Measurements from ENCODE around the gene PDXDC1.
"Not testable (repeated sequence)": the region's sequence is repeated elsewhere in the genome, so short reads cannot be mapped to it uniquely, and the experiment has no call there.

DNA sequence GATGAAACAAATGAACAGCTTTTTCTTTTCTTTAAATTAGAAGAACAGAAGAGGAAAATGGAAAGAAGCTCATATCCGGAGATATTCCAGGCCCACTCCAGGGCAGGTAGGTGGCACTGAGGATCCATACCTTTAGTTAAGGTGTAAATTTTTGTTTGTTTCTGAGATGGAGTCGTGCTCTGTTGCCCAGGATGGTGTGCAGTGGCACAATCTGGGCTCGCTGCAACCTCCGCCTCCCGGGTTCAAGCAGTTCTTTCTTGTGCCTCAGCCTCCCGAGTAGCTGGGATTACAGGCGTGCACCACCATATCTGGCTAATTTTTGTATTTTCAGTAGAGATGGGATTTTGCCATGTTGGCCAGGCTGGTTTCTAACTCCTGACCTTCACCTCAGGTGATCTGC, 23.5 kb downstream of the PDXDC1 start:
- not testable (repeated sequence) for TF ChIP-seq POLR2AphosphoS5 (IDR thresholded peaks at IDR 0.05; ENCODE audit: low read depth)
- TF ChIP-seq, protein P1, sequence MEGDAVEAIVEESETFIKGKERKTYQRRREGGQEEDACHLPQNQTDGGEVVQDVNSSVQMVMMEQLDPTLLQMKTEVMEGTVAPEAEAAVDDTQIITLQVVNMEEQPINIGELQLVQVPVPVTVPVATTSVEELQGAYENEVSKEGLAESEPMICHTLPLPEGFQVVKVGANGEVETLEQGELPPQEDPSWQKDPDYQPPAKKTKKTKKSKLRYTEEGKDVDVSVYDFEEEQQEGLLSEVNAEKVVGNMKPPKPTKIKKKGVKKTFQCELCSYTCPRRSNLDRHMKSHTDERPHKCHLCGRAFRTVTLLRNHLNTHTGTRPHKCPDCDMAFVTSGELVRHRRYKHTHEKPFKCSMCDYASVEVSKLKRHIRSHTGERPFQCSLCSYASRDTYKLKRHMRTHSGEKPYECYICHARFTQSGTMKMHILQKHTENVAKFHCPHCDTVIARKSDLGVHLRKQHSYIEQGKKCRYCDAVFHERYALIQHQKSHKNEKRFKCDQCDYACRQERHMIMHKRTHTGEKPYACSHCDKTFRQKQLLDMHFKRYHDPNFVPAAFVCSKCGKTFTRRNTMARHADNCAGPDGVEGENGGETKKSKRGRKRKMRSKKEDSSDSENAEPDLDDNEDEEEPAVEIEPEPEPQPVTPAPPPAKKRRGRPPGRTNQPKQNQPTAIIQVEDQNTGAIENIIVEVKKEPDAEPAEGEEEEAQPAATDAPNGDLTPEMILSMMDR (IDR thresholded peaks at IDR 0.05; ENCODE audit: insufficient read depth, low read length): not testable (repeated sequence)

Measured in HL-60 (cell line).